A673 (cell line): ENCODE measurements around the gene CEP63.

Experiments
- CTCF ChIP-seq: fragments of 300-800, 200-600 bp; sonication (generic); conservative IDR thresholded peaks from 2 replicates; pipeline ENCODE4 v1.5.1; 2017; ENCODE audit warnings: low read depth, mild to moderate bottlenecking, antibody characterized with exemption, low read length, moderate library complexity, mixed read lengths
- EZH2 ChIP-seq: fragments of 200-600 bp; sonication (generic); IDR thresholded peaks from 2 replicates; pipeline ENCODE4 v1.6.1; 2017; ENCODE audit warnings: borderline replicate concordance, low read depth, mild to moderate bottlenecking, mixed read lengths, antibody characterized with exemption, low read length; ENCODE audit not compliant: poor library complexity, severe bottlenecking

GRCh38 chr3:134462331-134462941 lies 23.4 kb upstream of the CEP63 start:
- TF ChIP-seq CTCF, result no peak
- TF ChIP-seq EZH2, result no peak
